GM19438 (cell line): Measurements from ENCODE around the gene C19orf12.
"Not testable (repeated sequence)": the region's sequence is repeated elsewhere in the genome, so short reads cannot be mapped to it uniquely, and the experiment has no call there.

Source experiments
- ATAC-seq: cut with Tn5 transposase; IDR thresholded peaks from one replicate; pipeline ENCODE4 v1.9.1; 2021; ENCODE audit warnings: low read depth; ENCODE audit not compliant: unreplicated experiment

Gene C19orf12

DNA sequence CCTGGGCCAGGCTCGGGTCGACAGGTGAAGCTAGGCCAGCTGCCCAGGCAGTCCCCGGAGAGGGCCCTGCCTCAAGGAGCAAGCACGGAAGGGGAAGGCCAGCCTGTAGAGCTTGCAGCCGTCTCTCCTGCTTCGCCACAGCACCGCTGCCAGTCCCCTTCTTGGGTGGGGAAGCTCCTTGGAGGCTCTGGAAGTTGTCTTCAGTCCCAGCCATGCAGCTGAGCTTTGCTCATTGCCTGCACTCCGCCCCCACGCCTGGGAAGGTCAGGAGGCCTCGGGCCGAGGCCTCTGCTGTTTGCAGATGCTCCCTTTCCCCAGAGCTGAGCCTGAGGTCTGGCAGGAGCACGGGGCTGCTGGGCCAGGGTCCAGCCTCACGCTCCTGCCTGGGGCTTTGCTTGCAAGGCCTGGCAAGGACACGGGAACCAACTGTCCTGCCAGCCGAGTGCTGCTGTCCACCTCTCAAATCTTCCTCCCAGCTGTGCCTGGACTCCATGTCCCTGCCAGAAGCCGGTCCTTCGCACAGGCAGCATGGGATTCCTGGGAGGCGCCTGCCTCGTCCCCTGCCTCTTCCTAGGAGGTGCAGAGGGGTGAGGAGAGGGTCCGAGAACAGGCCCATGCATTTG is 36.5 kb downstream of the C19orf12 start:
- ATAC-seq: no peak

DNA sequence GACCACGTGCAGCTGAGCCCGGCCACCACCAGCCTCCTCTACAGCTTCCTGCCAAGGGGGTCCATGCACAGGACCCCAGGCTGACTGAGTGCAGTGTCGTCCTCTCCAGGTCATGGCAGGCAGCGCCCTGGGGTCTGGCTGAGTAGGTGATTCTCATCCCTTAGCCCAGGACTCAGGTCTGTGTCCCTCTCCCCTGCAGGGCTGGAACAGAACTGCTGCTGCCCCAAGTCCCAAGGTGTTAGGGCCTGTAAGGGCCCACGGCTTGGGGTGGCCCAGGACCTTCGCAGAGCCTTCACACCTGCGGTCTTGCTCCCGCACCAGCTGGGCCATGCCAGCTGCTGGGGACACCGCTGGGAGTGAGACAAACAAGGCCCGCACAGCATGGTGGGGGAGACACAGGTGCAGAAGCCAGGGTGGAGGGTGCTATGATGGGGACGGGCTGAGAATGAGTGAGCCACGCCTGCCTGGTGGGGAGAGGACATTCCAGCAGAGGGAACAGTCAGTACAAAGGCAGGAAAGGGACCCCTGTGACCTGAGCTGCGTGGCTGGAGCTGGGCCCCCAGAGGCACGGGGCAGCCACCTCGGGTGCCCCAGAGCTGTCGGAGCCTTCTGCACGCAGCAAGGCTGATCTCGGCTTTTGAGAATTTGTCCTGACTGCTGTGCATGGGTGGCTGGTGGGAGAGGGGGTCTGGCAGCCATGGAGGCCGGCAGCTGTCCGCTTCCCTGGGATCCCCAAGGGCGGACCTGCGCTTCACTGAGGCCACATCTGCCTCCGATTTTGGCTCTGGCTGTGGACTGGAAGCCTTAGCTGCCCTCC is 37.9 kb downstream of the C19orf12 start:
- no peak for ATAC-seq

GRCh38 chr19:29676586-29676985 is 38.5 kb downstream of the C19orf12 start:
- no peak for ATAC-seq

DNA sequence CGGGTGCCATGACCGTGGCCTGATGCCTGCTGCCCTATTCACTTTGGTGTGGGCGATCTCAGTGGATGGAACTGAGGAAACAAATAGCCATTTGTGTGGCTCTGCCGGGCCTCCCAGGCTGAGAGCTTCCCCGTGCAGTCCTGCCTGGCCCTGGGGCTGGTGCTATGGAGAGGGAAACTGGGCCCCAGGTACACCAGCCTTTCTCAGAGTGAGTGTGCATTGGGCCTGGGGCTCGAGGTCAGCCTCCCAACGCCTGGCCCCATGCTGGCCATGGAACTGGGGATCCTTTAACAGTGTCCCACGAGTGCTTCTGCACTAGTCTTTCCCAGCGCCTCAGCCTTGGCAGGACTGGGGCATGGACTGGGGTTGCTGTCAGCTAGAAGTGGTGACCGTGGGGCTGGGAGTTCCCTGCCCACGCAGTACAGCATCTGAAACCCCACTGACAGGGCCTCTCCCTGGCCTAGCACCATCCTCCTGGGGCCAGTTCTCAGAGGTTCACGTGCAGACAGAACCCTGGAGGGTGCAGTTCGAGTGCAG is 39.3 kb downstream of the C19orf12 start:
- no peak for ATAC-seq

DNA sequence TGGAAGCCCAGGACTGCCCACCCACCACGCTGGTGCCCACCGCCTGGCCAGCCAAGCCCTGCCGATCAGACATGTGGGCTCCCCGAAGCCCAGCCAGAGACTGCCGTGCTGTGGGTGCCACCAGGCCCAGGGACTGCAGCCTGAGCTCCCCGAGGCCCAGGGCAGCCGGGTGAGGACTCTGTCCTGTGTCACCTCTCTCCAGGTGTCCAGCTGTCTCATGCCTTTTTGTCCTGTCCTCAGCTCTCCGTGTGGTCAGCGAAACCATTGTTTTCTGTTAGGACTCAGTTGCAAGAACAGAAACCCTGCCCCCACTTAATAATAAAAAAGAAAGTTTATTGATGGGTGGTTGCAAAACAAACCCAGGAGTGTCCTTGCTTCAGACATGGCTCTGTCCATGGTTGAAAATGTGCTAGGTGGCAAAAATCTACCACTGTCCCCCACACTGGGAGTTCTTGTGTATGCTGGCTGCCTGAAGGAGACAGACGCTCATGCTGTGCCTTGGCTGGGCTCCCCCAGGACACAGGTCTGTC is 39.9 kb downstream of the C19orf12 start:
- ATAC-seq: no peak

GRCh38 chr19:29674374-29675119 is 40.5 kb downstream of the C19orf12 start:
- ATAC-seq: no peak

- no peak for ATAC-seq
Observed at GRCh38 chr19:29673451-29674371, 41.4 kb downstream of the C19orf12 start.

GRCh38 chr19:29672933-29673336 is 42.1 kb downstream of the C19orf12 start:
- ATAC-seq: peak; percentile 36

DNA sequence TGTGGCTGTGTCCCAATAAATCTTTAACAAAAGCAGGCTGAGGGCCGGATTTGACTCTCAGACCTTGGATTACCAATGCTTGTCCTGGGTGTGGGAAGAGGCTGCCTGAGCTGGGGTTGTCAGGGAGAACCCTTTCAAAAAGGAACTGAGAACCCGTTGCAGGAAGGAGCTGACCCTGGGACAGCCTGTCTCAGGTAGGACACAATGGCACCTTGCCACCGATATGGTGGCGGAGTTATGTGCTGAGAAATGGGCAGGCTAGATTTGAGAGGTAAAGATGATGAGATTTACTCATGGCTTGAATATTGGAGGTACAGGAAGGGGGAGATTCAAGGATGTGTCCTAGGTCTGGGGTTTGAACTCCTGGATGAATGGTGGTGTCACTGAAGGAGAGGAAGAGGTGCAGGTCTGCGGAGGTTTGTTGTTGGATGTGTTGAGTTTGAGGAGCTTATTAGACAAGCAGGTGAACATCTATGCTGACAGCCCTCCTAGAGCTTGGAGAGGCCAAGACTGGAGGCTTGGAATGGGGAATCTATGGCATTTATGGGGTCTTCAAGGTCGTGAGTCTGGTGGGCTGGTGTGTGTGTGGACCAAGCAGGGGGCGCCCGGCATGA is 42.6 kb downstream of the C19orf12 start:
- no peak for ATAC-seq

GRCh38 chr19:29671393-29672160 is 43.5 kb downstream of the C19orf12 start:
- peak; percentile 57 for ATAC-seq

- not testable (repeated sequence) for ATAC-seq
Observed at GRCh38 chr19:29671026-29671392, 44.1 kb downstream of the C19orf12 start.

DNA sequence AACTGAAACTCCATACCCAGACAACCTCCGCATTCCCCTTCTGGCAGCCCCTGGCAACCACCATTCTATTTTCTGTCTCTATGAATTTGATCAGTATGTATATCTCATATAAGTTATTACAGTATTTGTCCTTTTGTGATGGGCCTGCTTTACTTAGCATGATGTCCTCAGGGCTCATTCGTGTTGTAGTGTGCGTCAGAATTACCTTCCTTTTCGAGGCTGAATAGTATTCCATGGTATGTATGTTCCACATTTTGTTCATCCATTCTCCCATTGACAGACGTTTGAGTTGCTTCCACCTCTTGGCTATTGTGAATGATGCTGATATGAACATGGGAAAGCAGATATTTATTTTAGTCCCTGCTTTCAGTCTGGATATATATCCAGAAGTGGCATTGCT is 44.8 kb downstream of the C19orf12 start:
- ATAC-seq: no peak

DNA sequence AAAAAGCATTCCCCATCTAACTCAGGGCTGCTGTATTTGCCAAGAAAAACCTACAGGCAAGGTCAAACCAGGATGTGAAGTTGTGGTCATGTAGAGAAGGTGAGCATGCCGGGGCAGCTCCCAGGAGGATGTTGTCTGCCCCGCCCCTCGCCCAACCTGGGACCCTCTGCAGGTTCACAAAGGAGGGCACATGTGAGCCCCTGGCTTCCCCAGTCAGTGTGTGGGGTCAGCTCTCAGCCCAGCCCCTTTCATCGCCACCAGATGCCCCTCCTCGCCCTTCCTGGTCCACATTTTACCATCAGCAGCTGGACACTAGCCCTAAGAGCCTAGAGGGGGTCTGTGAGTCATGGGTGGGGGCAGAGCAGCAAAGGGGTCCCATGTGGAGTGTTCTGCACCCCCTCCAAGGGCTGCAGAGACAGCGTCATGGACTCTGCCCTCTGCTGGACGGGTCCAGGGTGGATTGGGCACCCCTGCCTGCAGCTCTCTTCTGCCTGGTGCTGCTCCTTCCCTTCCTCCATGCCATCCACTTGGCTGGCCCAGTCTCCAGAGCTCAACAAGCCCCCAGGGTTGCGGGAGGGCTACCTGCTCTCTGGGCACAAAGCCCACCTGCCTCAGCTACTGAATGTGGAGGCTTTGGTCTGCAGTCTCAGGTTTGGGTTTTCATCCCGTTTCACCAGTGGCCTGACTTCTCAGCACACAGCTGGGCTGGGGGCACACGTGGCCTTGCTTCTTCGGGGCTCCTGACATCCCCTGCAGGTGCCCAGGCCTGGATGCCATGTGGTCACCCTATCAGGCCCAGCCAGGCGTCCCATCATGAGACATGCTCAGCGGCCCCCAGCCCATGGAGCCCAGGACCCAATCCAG is 46.1 kb downstream of the C19orf12 start:
- ATAC-seq: no peak

GRCh38 chr19:29667901-29668341 is 47.1 kb downstream of the C19orf12 start:
- ATAC-seq: peak; percentile 24

DNA sequence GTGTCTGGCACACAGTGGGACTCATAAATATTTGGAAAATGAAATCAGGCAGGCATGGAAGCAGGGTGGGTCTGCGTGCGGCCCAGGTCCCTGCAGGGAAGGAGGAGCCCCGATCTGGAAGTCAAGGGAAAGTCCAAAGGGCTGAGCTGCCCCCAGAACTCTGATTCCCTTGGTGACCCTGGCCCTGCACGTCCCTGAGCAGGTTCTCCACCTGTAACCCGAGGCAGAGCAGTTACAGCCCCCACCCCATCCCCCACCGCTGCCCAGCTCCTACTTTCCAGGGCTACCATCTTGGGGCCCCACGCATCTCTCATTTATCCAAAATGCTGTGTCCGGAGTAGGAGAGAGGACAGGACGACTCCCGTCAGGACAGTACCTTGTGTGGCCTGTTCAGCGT is 47.7 kb downstream of the C19orf12 start:
- ATAC-seq: no peak

GRCh38 chr19:29666578-29667386 is 48.3 kb downstream of the C19orf12 start:
- ATAC-seq: no peak
